Measurements from ENCODE around the gene DDHD1.

DNA sequence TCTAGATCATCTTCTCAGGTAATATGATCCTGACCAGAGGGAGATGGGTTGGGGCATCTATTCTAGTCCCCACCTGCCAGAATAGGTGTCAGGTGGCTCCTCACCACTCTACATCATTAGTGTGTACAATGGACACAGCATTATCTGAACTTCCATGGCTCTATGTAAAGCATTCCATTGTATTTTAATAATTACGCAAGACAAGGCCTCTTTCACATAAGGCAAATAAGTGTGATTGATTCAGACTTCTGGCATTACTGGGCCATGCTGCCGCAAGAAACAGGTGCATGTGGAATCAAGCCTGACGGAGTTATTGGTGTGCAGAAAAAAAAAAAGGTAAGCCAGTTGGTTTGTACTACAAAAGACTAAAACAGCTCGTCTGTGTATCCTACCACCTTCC, 3.1 kb upstream of the DDHD1 start:
- TF ChIP-seq EZH2phosphoT487 (IDR thresholded peaks at IDR 0.05; ENCODE audit: insufficient read depth, low read depth) (no peak), EZH2 (IDR thresholded peaks at IDR 0.05; ENCODE audit: insufficient read depth, poor library complexity, severe bottlenecking) (no peak)

Measured in GM23248 (cell line).